IPS DF 4.7 (cell line): ENCODE measurements around the gene PLXDC2.

Experiments used
- DNase-seq: peaks from one replicate; pipeline ENCODE4 v3.0.0-alpha.2; 2013; ENCODE audit warnings: low spot score; ENCODE audit errors: extremely low read depth

PLXDC2 gene

GRCh38 chr10:19908991-19909696, 92.9 kb downstream of the PLXDC2 start:
- no peak for DNase-seq

- DNase-seq, result no peak
Observed at GRCh38 chr10:19911886-19912285, 95.7 kb downstream of the PLXDC2 start.

GRCh38 chr10:19913987-19914386, 97.8 kb downstream of the PLXDC2 start:
- no peak for DNase-seq

- DNase-seq, result no peak
Observed at GRCh38 chr10:19915125-19915524, 98.9 kb downstream of the PLXDC2 start.

GRCh38 chr10:19915816-19916215, 99.6 kb downstream of the PLXDC2 start:
- no peak for DNase-seq

- peak; percentile 49 for DNase-seq
Observed at GRCh38 chr10:19917751-19918478, 101.7 kb downstream of the PLXDC2 start.

- no peak for DNase-seq
Observed at GRCh38 chr10:19918794-19919193, 102.6 kb downstream of the PLXDC2 start.

- DNase-seq, result no peak
Observed at GRCh38 chr10:19919671-19920070, 103.4 kb downstream of the PLXDC2 start.

- DNase-seq, result no peak
Observed at GRCh38 chr10:19920075-19920726, 104.0 kb downstream of the PLXDC2 start.

GRCh38 chr10:19921300-19922140, 105.3 kb downstream of the PLXDC2 start:
- no peak for DNase-seq

- no peak for DNase-seq
Observed at GRCh38 chr10:19922236-19922963, 106.2 kb downstream of the PLXDC2 start.

GRCh38 chr10:19925064-19925463, 108.8 kb downstream of the PLXDC2 start:
- no peak for DNase-seq

GRCh38 chr10:19928936-19929335, 112.7 kb downstream of the PLXDC2 start:
- DNase-seq, result no peak

- DNase-seq, result no peak
Observed at GRCh38 chr10:19929506-19930140, 113.4 kb downstream of the PLXDC2 start.

GRCh38 chr10:19930936-19931893, 115.0 kb downstream of the PLXDC2 start:
- no peak for DNase-seq

- DNase-seq, result no peak
Observed at GRCh38 chr10:19931894-19932590, 115.8 kb downstream of the PLXDC2 start.

- no peak for DNase-seq
Observed at GRCh38 chr10:19932806-19933371, 116.7 kb downstream of the PLXDC2 start.

- no peak for DNase-seq
Observed at GRCh38 chr10:19933772-19934171, 117.5 kb downstream of the PLXDC2 start.
